ENCODE results near the gene RELT.

DNA sequence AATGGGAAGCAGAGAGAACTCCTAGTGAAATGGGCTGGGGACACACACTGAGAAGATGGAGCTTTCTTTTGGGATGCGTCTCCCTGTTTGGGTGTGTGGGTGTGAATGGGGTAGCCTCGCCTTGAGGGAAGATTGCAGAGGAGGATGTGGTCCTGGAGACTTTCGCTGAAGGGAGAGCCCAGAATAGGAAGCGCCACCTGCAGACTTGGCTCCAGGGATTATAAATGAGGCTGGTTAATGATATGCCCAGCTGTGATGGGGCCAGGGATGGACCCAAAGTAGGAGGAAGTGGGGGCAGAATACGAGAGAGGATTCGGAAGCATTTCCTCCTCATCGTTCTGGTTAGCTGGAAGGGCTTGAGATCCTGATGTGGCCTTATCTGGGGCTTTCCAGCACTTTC, 13.7 kb downstream of the RELT start:
- no peak for TF ChIP-seq RAD21 (CRISPR knock-in tag; conservative IDR thresholded peaks at IDR 0.05 in 1 of 2, IDR thresholded peaks at IDR 0.05 in 1 of 2)
- no peak for TF ChIP-seq JUN (IDR thresholded peaks at IDR 0.05; ENCODE audit: borderline replicate concordance, low read depth, low read length)
- TF ChIP-seq JUN (CRISPR knock-in tag; IDR thresholded peaks at IDR 0.05; ENCODE audit: borderline replicate concordance) = no peak
- no peak for TF ChIP-seq CBX5 (IDR thresholded peaks at IDR 0.05; ENCODE audit: borderline replicate concordance, low read depth)
- no peak for TF ChIP-seq ZNF121 (CRISPR knock-in tag; conservative IDR thresholded peaks at IDR 0.05)
- TF ChIP-seq SMAD1 (IDR thresholded peaks at IDR 0.05; ENCODE audit: low read depth, low read length, partially characterized antibody) = no peak
- TF ChIP-seq, protein P1, sequence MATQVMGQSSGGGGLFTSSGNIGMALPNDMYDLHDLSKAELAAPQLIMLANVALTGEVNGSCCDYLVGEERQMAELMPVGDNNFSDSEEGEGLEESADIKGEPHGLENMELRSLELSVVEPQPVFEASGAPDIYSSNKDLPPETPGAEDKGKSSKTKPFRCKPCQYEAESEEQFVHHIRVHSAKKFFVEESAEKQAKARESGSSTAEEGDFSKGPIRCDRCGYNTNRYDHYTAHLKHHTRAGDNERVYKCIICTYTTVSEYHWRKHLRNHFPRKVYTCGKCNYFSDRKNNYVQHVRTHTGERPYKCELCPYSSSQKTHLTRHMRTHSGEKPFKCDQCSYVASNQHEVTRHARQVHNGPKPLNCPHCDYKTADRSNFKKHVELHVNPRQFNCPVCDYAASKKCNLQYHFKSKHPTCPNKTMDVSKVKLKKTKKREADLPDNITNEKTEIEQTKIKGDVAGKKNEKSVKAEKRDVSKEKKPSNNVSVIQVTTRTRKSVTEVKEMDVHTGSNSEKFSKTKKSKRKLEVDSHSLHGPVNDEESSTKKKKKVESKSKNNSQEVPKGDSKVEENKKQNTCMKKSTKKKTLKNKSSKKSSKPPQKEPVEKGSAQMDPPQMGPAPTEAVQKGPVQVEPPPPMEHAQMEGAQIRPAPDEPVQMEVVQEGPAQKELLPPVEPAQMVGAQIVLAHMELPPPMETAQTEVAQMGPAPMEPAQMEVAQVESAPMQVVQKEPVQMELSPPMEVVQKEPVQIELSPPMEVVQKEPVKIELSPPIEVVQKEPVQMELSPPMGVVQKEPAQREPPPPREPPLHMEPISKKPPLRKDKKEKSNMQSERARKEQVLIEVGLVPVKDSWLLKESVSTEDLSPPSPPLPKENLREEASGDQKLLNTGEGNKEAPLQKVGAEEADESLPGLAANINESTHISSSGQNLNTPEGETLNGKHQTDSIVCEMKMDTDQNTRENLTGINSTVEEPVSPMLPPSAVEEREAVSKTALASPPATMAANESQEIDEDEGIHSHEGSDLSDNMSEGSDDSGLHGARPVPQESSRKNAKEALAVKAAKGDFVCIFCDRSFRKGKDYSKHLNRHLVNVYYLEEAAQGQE (IDR thresholded peaks at IDR 0.05; ENCODE audit: borderline replicate concordance) = no peak
- TF ChIP-seq, protein P1 (CRISPR knock-in tag; IDR thresholded peaks at IDR 0.05; ENCODE audit: low read depth) = no peak
- TF ChIP-seq NR4A1 (CRISPR knock-in tag; IDR thresholded peaks at IDR 0.05) = no peak
- TF ChIP-seq NR4A1 (tag; IDR thresholded peaks at IDR 0.05) = no peak
- TF ChIP-seq RCOR1 (IDR thresholded peaks at IDR 0.05; ENCODE audit: borderline replicate concordance in 1 of 2, low read depth in 2 of 2, low read length in 2 of 2) = no peak
- TF ChIP-seq XRCC5 (IDR thresholded peaks at IDR 0.05; ENCODE audit: low read depth, low read length) = no peak
- TF ChIP-seq MED1 (CRISPR knock-in tag; IDR thresholded peaks at IDR 0.05; ENCODE audit: borderline replicate concordance) = no peak
- TF ChIP-seq TCF7L2 (IDR thresholded peaks at IDR 0.05; ENCODE audit: low read depth, low read length) = no peak
- TF ChIP-seq, protein P2, sequence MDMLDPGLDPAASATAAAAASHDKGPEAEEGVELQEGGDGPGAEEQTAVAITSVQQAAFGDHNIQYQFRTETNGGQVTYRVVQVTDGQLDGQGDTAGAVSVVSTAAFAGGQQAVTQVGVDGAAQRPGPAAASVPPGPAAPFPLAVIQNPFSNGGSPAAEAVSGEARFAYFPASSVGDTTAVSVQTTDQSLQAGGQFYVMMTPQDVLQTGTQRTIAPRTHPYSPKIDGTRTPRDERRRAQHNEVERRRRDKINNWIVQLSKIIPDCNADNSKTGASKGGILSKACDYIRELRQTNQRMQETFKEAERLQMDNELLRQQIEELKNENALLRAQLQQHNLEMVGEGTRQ (CRISPR knock-in tag; IDR thresholded peaks at IDR 0.05) = no peak

Measured in K562 (cell line).